Neural progenitor cell (in vitro differentiated cells): ENCODE results near the gene SLC9C1.

Source experiments
- CTCF ChIP-seq: fragments of 200-600 bp; sonication (generic); IDR thresholded peaks from 2 replicates; pipeline ENCODE4 v1.5.1; 2017; ENCODE audit warnings: antibody characterized with exemption, mild to moderate bottlenecking
- EZH2 ChIP-seq: fragments of 200-600 bp; sonication (generic); IDR thresholded peaks from 2 replicates; pipeline ENCODE4 v1.6.1; 2017; ENCODE audit warnings: antibody characterized with exemption, mild to moderate bottlenecking, moderate library complexity
- EZH2phosphoT487 ChIP-seq: fragments of 200-600 bp; sonication (generic); IDR thresholded peaks from 2 replicates; pipeline ENCODE4 v1.6.1; 2017; ENCODE audit warnings: antibody characterized with exemption

GRCh38 chr3:112175037-112175436 is 119.0 kb downstream of the SLC9C1 start:
- no peak for TF ChIP-seq CTCF
- no peak for TF ChIP-seq EZH2
- TF ChIP-seq EZH2phosphoT487 = no peak
